ENCODE results near the gene ZNF267.
"Not testable (repeated sequence)": the region's sequence is repeated elsewhere in the genome, so short reads cannot be mapped to it uniquely, and the experiment has no call there.

Gene ZNF267

DNA sequence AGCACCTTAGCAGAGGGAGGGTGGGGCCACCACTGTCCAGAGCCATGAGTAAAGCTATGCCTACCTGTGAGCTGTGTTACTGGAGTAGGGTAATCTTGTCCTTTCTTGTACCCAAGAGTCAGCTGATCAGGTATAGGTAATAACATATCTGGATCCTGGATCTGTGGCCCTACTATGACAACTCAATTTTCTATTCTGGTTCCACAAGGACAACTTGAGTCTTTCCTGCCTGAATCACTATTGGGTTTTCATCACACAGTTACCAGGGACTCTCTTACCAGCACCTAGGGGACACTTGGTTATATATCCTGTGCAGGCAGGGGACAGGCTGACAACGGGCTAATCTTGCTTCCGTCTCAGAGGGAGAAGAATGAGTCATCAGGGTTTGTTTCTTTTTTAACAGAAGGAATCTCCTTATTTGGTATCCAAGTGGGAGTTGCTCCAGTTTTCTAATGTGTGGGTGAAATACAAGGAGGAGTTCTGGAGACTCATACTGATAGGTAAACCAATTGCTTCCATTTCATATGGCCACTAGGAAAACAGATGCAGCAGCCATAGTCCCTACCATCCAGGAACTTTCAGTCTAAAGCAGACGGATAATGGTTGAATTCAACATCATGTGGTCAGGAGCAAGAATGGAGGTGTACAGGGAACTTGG lies 6.8 kb downstream of the ZNF267 start:
- DNase-seq: no peak

GRCh38 chr16:31886227-31886626 lies 12.6 kb downstream of the ZNF267 start:
- no peak for DNase-seq

DNA sequence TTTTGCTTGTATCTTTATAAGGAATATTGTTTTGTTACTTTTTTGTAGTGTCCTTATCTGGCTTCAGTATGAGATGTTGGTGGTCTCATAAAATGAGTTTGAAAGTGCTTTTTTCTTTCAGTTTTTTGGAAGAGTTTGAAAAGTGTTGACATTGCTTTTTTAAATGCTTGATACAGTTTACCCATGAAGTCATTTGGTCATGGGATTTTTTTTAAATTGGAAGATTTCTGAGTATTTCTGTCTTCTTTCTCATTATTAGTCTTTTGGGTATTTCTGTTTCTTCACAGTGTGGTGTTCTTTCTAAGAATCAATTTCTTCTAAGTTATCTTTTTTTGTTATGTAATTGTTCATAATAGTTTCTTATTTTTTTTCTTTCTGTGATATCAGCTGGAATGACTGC lies 15.1 kb downstream of the ZNF267 start:
- no peak for DNase-seq

DNA sequence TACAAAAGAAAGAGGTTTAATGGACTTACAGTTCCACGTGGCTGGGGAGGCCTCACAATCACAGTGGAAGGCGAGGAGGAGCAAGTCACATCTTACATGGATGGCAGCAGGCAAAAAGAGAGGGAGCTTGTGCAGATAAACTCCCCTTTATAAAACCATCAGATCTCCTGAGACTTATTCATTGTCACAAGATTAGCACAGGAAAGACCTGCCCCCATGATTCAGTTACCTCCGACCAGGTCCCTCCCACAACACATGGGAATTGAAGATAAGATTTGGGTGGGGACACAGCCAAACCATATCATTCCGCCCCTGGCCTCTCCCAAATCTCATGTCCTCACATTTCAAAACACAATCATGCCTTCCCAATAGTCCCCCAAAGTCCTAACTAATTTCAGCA lies 18.5 kb downstream of the ZNF267 start:
- not testable (repeated sequence) for DNase-seq

- no peak for DNase-seq
Measured at GRCh38 chr16:31893824-31894223, 20.2 kb downstream of the ZNF267 start.

- DNase-seq: no peak
Measured at GRCh38 chr16:31897283-31897682, 23.7 kb downstream of the ZNF267 start.

DNA sequence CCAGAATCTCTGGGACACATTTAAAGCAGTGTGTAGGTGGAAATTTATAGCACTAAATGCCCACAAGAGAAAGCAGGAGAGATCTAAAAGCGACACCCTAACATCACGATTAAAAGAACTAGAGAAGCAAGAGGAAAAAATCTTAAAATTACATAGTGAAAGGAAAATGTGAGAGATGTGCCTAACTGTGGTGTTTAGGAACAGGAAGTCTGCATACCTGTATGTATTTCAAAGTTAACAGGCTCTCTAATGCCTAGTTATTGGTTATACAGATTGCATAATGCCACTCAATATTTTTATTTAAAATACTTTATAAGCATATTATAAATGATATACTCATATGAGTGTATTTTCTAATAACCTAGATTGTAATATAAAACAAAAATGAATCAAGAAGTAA lies 25.9 kb downstream of the ZNF267 start:
- DNase-seq: no peak

DNA sequence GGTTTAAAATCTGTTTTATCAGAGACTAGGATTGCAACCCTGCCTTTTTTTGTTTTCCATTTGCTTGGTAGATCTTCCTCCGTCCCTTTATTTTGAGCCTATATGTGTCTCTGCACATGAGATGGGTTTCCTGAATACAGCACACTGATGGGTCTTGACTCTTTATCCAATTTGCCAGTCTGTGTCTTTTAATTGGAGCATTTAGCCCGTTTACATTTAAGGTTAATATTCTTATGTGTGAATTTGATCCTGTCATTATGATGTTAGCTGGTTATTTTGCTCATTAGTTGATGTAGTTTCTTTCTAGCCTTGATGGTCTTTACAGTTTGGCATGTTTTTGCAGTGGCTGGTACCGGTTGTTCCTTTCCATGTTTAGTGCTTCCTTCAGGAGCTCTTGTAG lies 31.0 kb downstream of the ZNF267 start:
- not testable (repeated sequence) for DNase-seq

DNA sequence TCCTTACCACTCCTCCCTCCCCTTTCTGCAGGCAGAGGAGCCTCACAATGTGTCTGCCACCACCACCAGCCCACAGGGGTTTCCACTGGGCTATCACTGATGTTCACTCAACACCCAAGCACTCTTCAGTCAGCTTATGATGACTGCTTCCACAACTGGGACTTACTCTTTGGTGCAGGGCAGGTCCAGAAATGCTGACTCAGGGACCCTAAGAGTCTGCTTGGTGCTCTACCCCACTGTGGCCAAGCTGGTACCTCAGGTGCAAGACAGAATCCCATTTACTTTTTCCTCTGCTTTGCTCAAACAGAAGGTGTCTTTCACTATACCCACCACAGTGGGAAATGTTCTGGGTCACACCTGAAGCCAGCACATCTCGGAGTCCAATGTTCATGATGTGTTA lies 40.1 kb downstream of the ZNF267 start:
- DNase-seq: no peak

DNA sequence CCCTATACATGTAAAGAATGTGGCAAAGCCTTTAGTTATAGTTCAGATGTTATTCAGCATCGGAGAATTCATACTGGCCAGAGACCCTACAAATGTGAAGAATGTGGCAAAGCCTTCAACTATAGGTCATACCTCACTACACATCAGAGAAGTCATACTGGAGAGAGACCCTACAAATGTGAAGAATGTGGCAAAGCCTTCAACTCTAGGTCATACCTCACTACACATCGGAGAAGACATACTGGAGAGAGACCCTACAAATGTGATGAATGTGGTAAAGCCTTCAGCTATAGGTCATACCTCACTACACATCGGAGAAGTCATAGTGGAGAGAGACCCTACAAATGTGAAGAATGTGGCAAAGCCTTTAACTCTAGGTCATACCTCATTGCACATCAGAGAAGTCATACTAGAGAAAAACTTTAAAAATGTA lies 42.5 kb downstream of the ZNF267 start:
- no peak for DNase-seq

DNA sequence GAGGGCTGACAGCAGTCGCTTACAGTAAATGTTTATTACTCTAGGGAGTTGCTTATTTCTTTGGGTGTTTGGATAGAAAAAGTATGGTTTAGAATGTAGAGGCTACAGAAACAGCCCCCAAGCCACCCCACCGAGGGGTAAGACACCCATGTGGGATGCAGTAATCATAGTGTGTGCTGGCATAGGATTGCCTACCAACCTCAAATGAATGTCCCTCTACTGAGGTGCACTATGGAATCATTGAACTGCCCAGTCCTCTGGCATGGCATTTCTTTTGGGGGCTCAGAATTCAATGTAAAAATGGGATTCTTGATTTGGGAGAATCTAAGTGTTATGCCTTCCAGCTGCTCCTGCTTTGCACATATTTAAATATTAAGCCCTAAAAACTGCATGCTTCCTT lies 46.8 kb downstream of the ZNF267 start:
- DNase-seq: no peak

DNA sequence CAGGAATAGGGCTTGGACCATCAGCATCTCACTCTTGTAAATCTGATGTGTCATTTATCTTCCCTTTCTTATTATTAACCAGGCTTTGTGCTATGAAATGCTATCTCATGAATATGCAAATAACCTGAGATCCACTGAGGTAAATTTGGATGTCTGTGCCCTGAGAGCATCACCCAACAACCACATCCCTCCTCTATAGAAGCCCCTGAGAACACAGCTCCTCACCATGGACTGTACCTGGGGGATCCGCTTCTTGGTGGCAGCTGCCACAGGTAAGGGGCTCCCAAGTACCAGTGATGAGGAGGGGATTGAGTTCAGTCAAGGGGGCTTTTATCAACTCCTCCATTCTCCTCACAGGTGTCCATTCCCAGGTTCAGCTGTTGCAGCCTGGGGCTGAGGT lies 78.2 kb downstream of the ZNF267 start:
- not testable (repeated sequence) for DNase-seq

GRCh38 chr16:31952206-31952605 lies 78.6 kb downstream of the ZNF267 start:
- DNase-seq: not testable (repeated sequence)

DNA sequence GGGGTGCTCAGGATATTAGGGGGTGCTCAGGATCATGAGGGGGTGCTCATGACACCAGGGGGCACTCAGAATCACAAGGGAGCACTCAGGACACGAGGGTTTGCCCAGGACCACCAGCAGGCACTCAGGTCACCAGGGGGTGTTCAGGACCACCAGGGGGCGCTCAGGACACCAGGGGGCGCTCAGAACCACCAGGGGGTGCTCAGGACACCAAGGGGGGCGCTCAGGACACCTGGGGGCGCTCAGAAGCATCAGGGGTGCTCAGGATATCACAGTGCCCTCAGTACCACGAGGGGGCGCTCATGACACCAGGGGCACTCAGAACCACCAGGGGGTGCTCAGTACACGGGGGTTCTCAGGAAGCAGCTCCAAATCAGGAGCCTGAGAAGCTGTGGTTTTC lies 82.6 kb downstream of the ZNF267 start:
- not testable (repeated sequence) for DNase-seq

DNA sequence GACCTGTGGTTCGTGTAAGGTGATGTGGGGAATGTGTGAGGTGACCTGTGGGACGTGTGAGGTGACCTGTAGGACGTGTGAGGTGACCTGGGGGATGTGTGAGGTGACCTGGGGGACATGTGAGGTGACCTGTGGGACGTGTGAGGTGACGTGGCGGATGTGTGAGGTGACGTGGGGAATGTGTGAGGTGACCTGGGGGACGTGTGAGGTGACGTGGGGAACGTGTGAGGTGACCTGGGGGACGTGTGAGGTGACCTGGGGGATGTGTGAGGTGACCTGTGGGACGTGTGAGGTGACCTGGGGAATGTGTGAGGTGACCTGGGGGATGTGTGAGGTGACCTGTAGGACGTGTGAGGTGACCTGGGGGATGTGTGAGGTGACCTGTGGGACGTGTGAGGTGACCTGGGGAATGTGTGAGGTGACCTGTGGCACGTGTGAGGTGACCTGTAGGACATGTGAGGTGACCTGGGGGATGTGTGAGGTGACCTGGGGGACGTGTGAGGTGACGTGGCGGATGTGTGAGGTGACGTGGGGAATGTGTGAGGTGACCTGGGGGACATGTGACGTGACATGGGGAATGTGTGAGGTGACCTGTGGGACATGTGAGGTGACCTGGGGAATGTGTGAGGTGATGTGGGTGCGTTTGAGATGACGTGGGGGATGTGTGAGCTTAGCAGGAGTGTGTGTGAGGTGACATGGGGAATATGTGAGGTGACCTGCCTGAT lies 86.7 kb downstream of the ZNF267 start:
- DNase-seq: not testable (repeated sequence)
